IMR-90 (cell line): Measurements from ENCODE around the gene ZDHHC3.

Source experiments
- CTCF ChIP-seq: conservative IDR thresholded peaks from 2 replicates; pipeline ENCODE4 v1.5.1; 2012; ENCODE audit warnings: mild to moderate bottlenecking, low read depth, low read length, improper control_type of control experiment
- MXI1 ChIP-seq: IDR thresholded peaks from 2 replicates; pipeline ENCODE4 v1.6.1; 2012; ENCODE audit warnings: low read depth, mild to moderate bottlenecking, low read length, moderate library complexity, borderline replicate concordance

DNA sequence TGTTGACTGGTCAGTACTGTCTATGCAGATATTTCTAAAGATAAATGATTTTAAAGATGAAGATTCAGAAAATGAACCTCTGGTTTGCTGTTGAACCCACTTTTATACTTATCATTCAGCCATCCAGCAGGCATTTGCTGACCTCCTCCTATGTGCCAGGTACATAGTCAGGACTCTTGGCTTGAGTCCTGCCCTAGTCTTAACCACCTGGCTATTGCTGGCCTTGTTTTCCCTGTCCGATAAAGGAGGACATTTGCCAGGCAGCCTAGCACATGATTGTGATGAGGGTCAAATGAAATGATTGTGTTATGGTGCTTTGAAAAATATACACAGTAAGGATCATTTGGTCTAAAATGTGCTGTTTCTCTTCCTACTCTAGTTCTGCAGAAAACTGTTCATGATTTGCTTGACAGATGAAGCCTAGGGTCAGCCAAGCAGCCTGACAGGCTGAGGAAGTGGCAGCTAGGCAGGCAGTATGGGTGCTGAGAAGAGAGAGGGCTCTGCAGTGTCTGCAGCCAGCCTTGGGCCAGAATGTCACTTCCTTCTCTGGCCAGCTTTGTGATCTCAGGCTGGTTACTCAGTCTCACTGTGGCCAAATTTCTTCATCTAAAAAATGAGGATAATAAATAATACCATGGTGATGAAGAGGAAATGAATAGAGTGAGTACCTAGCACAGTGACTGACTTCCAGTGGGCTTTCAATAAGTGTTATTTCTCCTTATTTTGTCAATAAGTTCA, 13.8 kb upstream of the ZDHHC3 start:
- no peak for TF ChIP-seq CTCF
- TF ChIP-seq MXI1, result no peak
